Adrenal gland (tissue), 5 donors: ENCODE measurements around the gene LAD1.

Source experiments
- POLR2A ChIP-seq, 2 donors: fragments of 450-650 bp; IDR thresholded peaks; one replicate each; pipeline ENCODE4 v1.6.1; 2017; ENCODE audit warnings: antibody characterized with exemption in 2 of 2, mild to moderate bottlenecking in 2 of 2, moderate library complexity in 1 of 2
- TF ChIP-seq, protein P1 (sequence below), 6 experiments: fragments of 450-650 bp in 4 of 6; fragments of 200-600 bp in 2 of 6; sonication (generic) in 1 of 6; IDR thresholded peaks; 1 replicate in 5 of 6; 2 replicates in 1 of 6; pipeline versions ENCODE4 v1.5.1 to v1.8.0; 2016 to 2021; ENCODE audit warnings: antibody characterized with exemption in 6 of 6, mild to moderate bottlenecking in 2 of 6, moderate library complexity in 1 of 6
- donor health status: DM: no; HTN: no; CAD: no.

DNA sequence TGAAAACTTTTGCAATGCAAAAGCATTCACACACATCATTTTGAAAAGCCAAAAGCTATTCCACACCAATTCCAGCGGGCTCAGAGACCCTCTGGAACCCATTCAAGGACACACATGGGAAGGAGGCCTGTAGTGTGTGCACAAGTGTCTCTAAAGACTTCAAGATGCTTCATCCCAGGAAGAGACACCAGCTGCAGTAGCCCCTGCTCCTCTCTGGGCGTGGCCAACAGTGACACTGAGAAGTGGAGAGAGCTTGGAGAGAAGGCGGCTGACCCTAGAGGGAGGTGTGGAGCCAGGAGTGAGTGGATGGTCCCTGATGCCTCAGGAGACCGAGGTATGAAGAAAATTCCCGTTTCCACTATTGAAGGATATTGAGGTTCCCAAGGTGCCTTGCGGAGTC, 37.3 kb upstream of the LAD1 start:
- TF ChIP-seq POLR2A (IDR thresholded peaks at IDR 0.05): no peak
- TF ChIP-seq, protein P1, sequence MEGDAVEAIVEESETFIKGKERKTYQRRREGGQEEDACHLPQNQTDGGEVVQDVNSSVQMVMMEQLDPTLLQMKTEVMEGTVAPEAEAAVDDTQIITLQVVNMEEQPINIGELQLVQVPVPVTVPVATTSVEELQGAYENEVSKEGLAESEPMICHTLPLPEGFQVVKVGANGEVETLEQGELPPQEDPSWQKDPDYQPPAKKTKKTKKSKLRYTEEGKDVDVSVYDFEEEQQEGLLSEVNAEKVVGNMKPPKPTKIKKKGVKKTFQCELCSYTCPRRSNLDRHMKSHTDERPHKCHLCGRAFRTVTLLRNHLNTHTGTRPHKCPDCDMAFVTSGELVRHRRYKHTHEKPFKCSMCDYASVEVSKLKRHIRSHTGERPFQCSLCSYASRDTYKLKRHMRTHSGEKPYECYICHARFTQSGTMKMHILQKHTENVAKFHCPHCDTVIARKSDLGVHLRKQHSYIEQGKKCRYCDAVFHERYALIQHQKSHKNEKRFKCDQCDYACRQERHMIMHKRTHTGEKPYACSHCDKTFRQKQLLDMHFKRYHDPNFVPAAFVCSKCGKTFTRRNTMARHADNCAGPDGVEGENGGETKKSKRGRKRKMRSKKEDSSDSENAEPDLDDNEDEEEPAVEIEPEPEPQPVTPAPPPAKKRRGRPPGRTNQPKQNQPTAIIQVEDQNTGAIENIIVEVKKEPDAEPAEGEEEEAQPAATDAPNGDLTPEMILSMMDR (IDR thresholded peaks at IDR 0.05): no peak
